Parathyroid adenoma (tissue), 2 donors: Measurements from ENCODE around the gene ZNF143.

Experiments used
- H2AFZ ChIP-seq: fragments of 300-600 bp; sonication (generic); one replicate; pipeline ENCODE4 v1.7.0; 2017; ENCODE audit warnings: antibody characterized with exemption, mild to moderate bottlenecking
- H3K27ac ChIP-seq: fragments of 300-600 bp; sonication (generic); one replicate; pipeline ENCODE4 v1.7.0; 2017
- H3K27me3 ChIP-seq: fragments of 300-600 bp; sonication (generic); one replicate; pipeline ENCODE4 v1.7.0; 2017; ENCODE audit warnings: low read length; ENCODE audit not compliant: control insufficient read depth, insufficient read depth
- H3K36me3 ChIP-seq: fragments of 300-600 bp; sonication (generic); one replicate; pipeline ENCODE4 v1.7.0; 2017; ENCODE audit warnings: low read length; ENCODE audit not compliant: control insufficient read depth, insufficient read depth
- H3K4me1 ChIP-seq: fragments of 300-600 bp; sonication (generic); one replicate; pipeline ENCODE4 v1.7.0; 2017; ENCODE audit warnings: control low read depth
- H3K4me2 ChIP-seq: fragments of 300-600 bp; sonication (generic); one replicate; pipeline ENCODE4 v1.7.0; 2017; ENCODE audit warnings: low read length
- H3K4me3 ChIP-seq: fragments of 300-600 bp; sonication (generic); one replicate; pipeline ENCODE4 v1.7.0; 2017; ENCODE audit warnings: low read depth, low read length
- H3K79me2 ChIP-seq: fragments of 300-600 bp; sonication (generic); one replicate; pipeline ENCODE4 v1.7.0; 2017; ENCODE audit warnings: control low read depth
- H3K9ac ChIP-seq: fragments of 300-600 bp; sonication (generic); one replicate; pipeline ENCODE4 v1.7.0; 2017; ENCODE audit warnings: mild to moderate bottlenecking
- H3K9me3 ChIP-seq: fragments of 300-600 bp; sonication (generic); one replicate; pipeline ENCODE4 v1.7.0; 2017; ENCODE audit warnings: low read length; ENCODE audit not compliant: control insufficient read depth
- CTCF ChIP-seq: fragments of 300-600 bp; sonication (generic); IDR thresholded peaks from one replicate; pipeline ENCODE4 v1.7.0; 2017; ENCODE audit warnings: antibody characterized with exemption, mild to moderate bottlenecking
- donor health status: primary hyperparathyroidism.

The ZNF143 gene

GRCh38 chr11:9575260-9576240 is 114.7 kb downstream of the ZNF143 start:
- Histone ChIP-seq H3K36me3 (no peaks in the 10 kb centered on the region), H2AFZ (peak overlapping the region; percentile 77), H3K9me3 (no peaks in the 10 kb centered on the region), H3K27me3 (no peaks in the 10 kb centered on the region), H3K4me1 (peaks cover 6% of the 10 kb centered on the region), H3K9ac (no peak overlapping the region), H3K4me3 (peak overlapping the region; percentile 66), H3K27ac (peak overlapping the region; percentile 89), H3K79me2 (no peaks in the 10 kb centered on the region), H3K4me2 (peak overlapping the region; percentile 71)
- TF ChIP-seq CTCF, result no peak

- Histone ChIP-seq H3K4me2 (no peak overlapping the region), H3K79me2 (no peaks in the 10 kb centered on the region), H3K36me3 (no peaks in the 10 kb centered on the region), H3K4me1 (peaks cover 6% of the 10 kb centered on the region), H3K9ac (no peak overlapping the region), H3K27ac (no peak overlapping the region), H3K27me3 (no peaks in the 10 kb centered on the region), H3K4me3 (no peak overlapping the region), H3K9me3 (no peaks in the 10 kb centered on the region), H2AFZ (no peak overlapping the region)
- no peak for TF ChIP-seq CTCF
Measured at GRCh38 chr11:9576701-9577381, 116.0 kb downstream of the ZNF143 start.

GRCh38 chr11:9577556-9577955 is 116.7 kb downstream of the ZNF143 start:
- no peaks in the 10 kb centered on the region for H3K36me3 ChIP-seq
- TF ChIP-seq CTCF, result no peak
- H3K4me3 ChIP-seq, result no peak overlapping the region
- no peak overlapping the region for H3K4me2 ChIP-seq
- no peaks in the 10 kb centered on the region for H3K9me3 ChIP-seq
- no peak overlapping the region for H3K27ac ChIP-seq
- no peaks in the 10 kb centered on the region for H3K79me2 ChIP-seq
- no peak overlapping the region for H2AFZ ChIP-seq
- peaks cover 6% of the 10 kb centered on the region for H3K4me1 ChIP-seq
- H3K9ac ChIP-seq, result no peak overlapping the region
- no peaks in the 10 kb centered on the region for H3K27me3 ChIP-seq
